HCT116 (cell line): Measurements from ENCODE around the gene KDM5A. TPM values are rescaled to one million over a fixed set of nuclear protein-coding genes. Genes with fewer than 3 reads are reported as not detected.

Experiments used
- ATAC-seq: fragments of 200-7000 bp; cut with Tn5 transposase; 2 replicates; pipeline ENCODE4 v1.9.1; 2020; ENCODE audit warnings: mild to moderate bottlenecking, moderate library complexity
- BruUV-seq: library from RNA; stranded (reverse); fragments of 400-500 nt; replicated peaks from 2 replicates; lab custom pipeline; 2021; lab: Mats Ljungman, UMichigan
- CTCF ChIA-PET: fragments of 300-600 bp; sonication (Branson Sonifier 250); formaldehyde crosslinking; loops from one replicate; lab custom pipeline; 2021; ENCODE audit warnings: antibody characterized with exemption; lab: Charles Lee
- POLR2A ChIA-PET: fragments of 300-600, 350-600 bp; sonication (Branson Sonifier 250); formaldehyde crosslinking; loops from one replicate; lab custom pipeline; 2021; ENCODE audit warnings: antibody characterized with exemption; lab: Charles Lee
- RAD21 ChIA-PET, 2 experiments: fragments of 300-600 bp; sonication (Branson Sonifier 250); formaldehyde crosslinking; loops; one replicate each; lab custom pipeline; 2023; ENCODE audit warnings: low total read pairs in 2 of 2; ENCODE audit not compliant: uncharacterized antibody in 2 of 2, unreplicated experiment in 2 of 2, low non-redundant PET in 1 of 2; lab: Charles Lee
- DNase-seq: peaks from one replicate; pipeline ENCODE4 v3.0.0-alpha.2; 2010; ENCODE audit warnings: low read depth, low spot score
- H2AFZ ChIP-seq: fragments of 200-600 bp; shearing (Covaris generic), sonication (generic); 2 replicates; pipeline ENCODE4 v1.6.1; 2017; ENCODE audit warnings: low read depth, mixed run types, mixed read lengths, antibody characterized with exemption, low read length; ENCODE audit not compliant: poor library complexity, severe bottlenecking
- H3K27ac ChIP-seq: 2 replicates; pipeline ENCODE4 v1.5.1; 2012; ENCODE audit warnings: low read depth, low read length
- H3K27me3 ChIP-seq: fragments of 200-600 bp; sonication (generic); 2 replicates; pipeline ENCODE4 v1.6.1; 2016; ENCODE audit warnings: mixed run types, low read length, mixed read lengths; ENCODE audit not compliant: insufficient read depth
- H3K36me3 ChIP-seq, 2 experiments: fragments of 200-500 bp in 1 of 2; fragments of 200-600 bp in 1 of 2; sonication (Bioruptor generic) in 1 of 2; sonication (generic) in 1 of 2; 2 replicates each; pipeline versions ENCODE4 v1.5.1 to v1.6.1; 2014 to 2016; ENCODE audit warnings: low read length in 2 of 2, inconsistent platforms in 1 of 2, mixed read lengths in 1 of 2, mixed run types in 1 of 2; ENCODE audit not compliant: insufficient read depth in 2 of 2, control insufficient read depth in 1 of 2
- H3K4me1 ChIP-seq, 2 experiments: fragments of 200-600 bp in 1 of 2; sonication (generic) in 1 of 2; 2 replicates each; pipeline versions ENCODE4 v1.5.1 to v1.6.1; 2012 to 2017; ENCODE audit warnings: low read length in 2 of 2, inconsistent platforms in 1 of 2, mild to moderate bottlenecking in 1 of 2, mixed read lengths in 1 of 2, mixed run types in 1 of 2, moderate library complexity in 1 of 2; ENCODE audit not compliant: insufficient read depth in 2 of 2, control insufficient read depth in 1 of 2
- H3K4me2 ChIP-seq: fragments of 200-600 bp; sonication (generic); 2 replicates; pipeline ENCODE4 v1.6.1; 2017; ENCODE audit warnings: mixed run types, low read length, mixed read lengths
- H3K4me3 ChIP-seq, 2 experiments: fragments of 200-600 bp in 1 of 2; sonication (generic) in 1 of 2; replicated peaks in 1 of 2; 2 replicates each; pipeline ENCODE4 v1.5.1; 2011 to 2016; ENCODE audit warnings: low read length in 2 of 2, control low read depth in 1 of 2, low read depth in 1 of 2, mild to moderate bottlenecking in 1 of 2, mixed read lengths in 1 of 2, mixed run types in 1 of 2
- H3K79me2 ChIP-seq: fragments of 200-600 bp; sonication (generic); 2 replicates; pipeline ENCODE4 v1.6.1; 2017; ENCODE audit warnings: mild to moderate bottlenecking, mixed run types, low read length, moderate library complexity, mixed read lengths; ENCODE audit not compliant: insufficient read depth
- H3K9ac ChIP-seq: fragments of 200-600 bp; sonication (generic); 2 replicates; pipeline ENCODE4 v1.6.1; 2016; ENCODE audit warnings: low read length, mixed read lengths
- H3K9me2 ChIP-seq: fragments of 200-600 bp; sonication (generic), shearing (Covaris generic); 2 replicates; pipeline ENCODE4 v1.6.1; 2017; ENCODE audit warnings: mixed run types, mild to moderate bottlenecking, moderate library complexity; ENCODE audit not compliant: insufficient read depth
- H3K9me3 ChIP-seq, 2 experiments: fragments of 200-500 bp in 1 of 2; fragments of 200-600 bp in 1 of 2; sonication (Bioruptor generic) in 1 of 2; sonication (generic) in 1 of 2; 2 replicates each; pipeline ENCODE4 v1.6.1; 2014 to 2017; ENCODE audit warnings: low read length in 2 of 2, mixed read lengths in 2 of 2, inconsistent platforms in 1 of 2, low read depth in 1 of 2, mild to moderate bottlenecking in 1 of 2, mixed run types in 1 of 2, moderate library complexity in 1 of 2; ENCODE audit not compliant: control insufficient read depth in 1 of 2, insufficient read depth in 1 of 2
- H4K20me1 ChIP-seq: fragments of 200-600 bp; sonication (generic), shearing (Covaris generic); 2 replicates; pipeline ENCODE4 v1.6.1; 2017; ENCODE audit warnings: mixed run types, mild to moderate bottlenecking, moderate library complexity; ENCODE audit not compliant: insufficient read depth
- CBX3 ChIP-seq: IDR thresholded peaks from 2 replicates; pipeline ENCODE4 v1.6.1; 2012; ENCODE audit warnings: low read depth
- ELF1 ChIP-seq: IDR thresholded peaks from 2 replicates; pipeline ENCODE4 v1.6.1; 2012; ENCODE audit warnings: low read depth, borderline replicate concordance
- EZH2 ChIP-seq: fragments of 200-600 bp; sonication (generic); IDR thresholded peaks from 2 replicates; pipeline ENCODE4 v1.6.1; 2017; ENCODE audit warnings: antibody characterized with exemption, mixed run types
- TCF7L2 ChIP-seq: IDR thresholded peaks from 2 replicates; pipeline ENCODE4 v1.7.0; 2011; ENCODE audit warnings: borderline replicate concordance, inconsistent platforms; ENCODE audit not compliant: insufficient read depth, insufficient read length; ENCODE audit errors: extremely low read depth
- intact Hi-C: fragments of 100-400 bp; cut with micrococcal nuclease; formaldehyde crosslinking; loops from 2 replicates; pipeline ENCODE4 v1.10.0; 2022
- total RNA-seq: library from RNA; stranded (reverse); gene quantifications from one replicate; pipeline ENCODE4 v1.2.1, GENCODE V29; 2021; ENCODE audit not compliant: unreplicated experiment
- TF ChIP-seq, protein P1 (sequence below): IDR thresholded peaks from 2 replicates; pipeline ENCODE4 v1.6.1; 2012
- TF ChIP-seq, protein P2 (sequence below): IDR thresholded peaks from 2 replicates; pipeline ENCODE4 v1.6.1; 2012; ENCODE audit warnings: low read depth

The KDM5A gene
- total RNA-seq, 1 experiment from 2014 or later = 49.0 TPM

DNA sequence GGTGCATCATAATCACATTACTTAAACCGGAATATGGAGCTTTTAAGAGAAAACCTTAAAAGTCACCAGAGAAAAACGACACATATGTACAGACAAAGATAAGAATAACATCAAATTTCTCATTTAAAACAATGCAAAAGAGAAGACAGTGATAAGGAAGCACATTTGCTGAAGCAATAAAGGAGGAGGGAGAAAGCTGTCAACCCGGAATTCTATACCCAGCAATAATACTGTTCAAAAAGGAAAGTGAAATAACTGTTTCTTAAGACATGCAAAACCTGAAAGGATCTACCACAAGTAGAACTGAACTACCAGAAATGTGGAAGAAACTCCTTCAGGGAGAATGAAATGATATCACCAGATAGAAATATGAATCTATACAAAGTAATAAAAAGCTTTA lies 141.8 kb downstream of the KDM5A start:
- Histone ChIP-seq H3K4me3 (no peak overlapping the region), H3K9me3 (peaks cover 5 to 6% of the 10 kb centered on the region in 2 experiments; a peak in 2 of 4 replicates), H3K9me2 (no peaks in the 10 kb centered on the region), H4K20me1 (no peaks in the 10 kb centered on the region), H3K27me3 (no peaks in the 10 kb centered on the region), H3K79me2 (no peaks in the 10 kb centered on the region), H3K4me1 (no peaks in the 10 kb centered on the region), H3K36me3 (no peaks in the 10 kb centered on the region), H3K4me2 (no peak overlapping the region), H3K9ac (no peak overlapping the region), H3K27ac (no peak overlapping the region)
- no peak for DNase-seq
- no TSS peak for BruUV-seq
- ChIA-PET CTCF (no interaction called here), RAD21 (no interaction called here), POLR2A (no interaction called here)
- no peak for ATAC-seq
- intact Hi-C loops = no loop called here
- TF ChIP-seq TCF7L2 = no peak
- TF ChIP-seq, protein P1, sequence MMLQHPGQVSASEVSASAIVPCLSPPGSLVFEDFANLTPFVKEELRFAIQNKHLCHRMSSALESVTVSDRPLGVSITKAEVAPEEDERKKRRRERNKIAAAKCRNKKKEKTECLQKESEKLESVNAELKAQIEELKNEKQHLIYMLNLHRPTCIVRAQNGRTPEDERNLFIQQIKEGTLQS = no peak
- TF ChIP-seq CBX3 = no peak
- no peak for TF ChIP-seq ELF1
- no peak for TF ChIP-seq EZH2
- TF ChIP-seq, protein P2, sequence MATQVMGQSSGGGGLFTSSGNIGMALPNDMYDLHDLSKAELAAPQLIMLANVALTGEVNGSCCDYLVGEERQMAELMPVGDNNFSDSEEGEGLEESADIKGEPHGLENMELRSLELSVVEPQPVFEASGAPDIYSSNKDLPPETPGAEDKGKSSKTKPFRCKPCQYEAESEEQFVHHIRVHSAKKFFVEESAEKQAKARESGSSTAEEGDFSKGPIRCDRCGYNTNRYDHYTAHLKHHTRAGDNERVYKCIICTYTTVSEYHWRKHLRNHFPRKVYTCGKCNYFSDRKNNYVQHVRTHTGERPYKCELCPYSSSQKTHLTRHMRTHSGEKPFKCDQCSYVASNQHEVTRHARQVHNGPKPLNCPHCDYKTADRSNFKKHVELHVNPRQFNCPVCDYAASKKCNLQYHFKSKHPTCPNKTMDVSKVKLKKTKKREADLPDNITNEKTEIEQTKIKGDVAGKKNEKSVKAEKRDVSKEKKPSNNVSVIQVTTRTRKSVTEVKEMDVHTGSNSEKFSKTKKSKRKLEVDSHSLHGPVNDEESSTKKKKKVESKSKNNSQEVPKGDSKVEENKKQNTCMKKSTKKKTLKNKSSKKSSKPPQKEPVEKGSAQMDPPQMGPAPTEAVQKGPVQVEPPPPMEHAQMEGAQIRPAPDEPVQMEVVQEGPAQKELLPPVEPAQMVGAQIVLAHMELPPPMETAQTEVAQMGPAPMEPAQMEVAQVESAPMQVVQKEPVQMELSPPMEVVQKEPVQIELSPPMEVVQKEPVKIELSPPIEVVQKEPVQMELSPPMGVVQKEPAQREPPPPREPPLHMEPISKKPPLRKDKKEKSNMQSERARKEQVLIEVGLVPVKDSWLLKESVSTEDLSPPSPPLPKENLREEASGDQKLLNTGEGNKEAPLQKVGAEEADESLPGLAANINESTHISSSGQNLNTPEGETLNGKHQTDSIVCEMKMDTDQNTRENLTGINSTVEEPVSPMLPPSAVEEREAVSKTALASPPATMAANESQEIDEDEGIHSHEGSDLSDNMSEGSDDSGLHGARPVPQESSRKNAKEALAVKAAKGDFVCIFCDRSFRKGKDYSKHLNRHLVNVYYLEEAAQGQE = no peak
- TF ChIP-seq, all 23 proteins: peak for 0
- no peak overlapping the region for H2AFZ ChIP-seq
